Naive thymus-derived CD4-positive, alpha-beta T cell (primary cell): ENCODE data around the gene PAX5. TPM values are rescaled to one million over a fixed set of nuclear protein-coding genes. Genes with fewer than 3 reads are reported as not detected.

Experiments
- ATAC-seq: fragments of 150-1000 bp; cut with Tn5 transposase; 2 replicates; pipeline ENCODE4 v1.10.0; 2021; ENCODE audit warnings: mild to moderate bottlenecking, moderate library complexity
- CTCF ChIA-PET: fragments of 350-600 bp; sonication (Branson Sonifier 250); formaldehyde crosslinking; loops from one replicate; lab custom pipeline; 2021; ENCODE audit warnings: antibody characterized with exemption; lab: Charles Lee
- POLR2A ChIA-PET: fragments of 350-600 bp; sonication (Branson Sonifier 250); formaldehyde crosslinking; loops from one replicate; lab custom pipeline; 2021; ENCODE audit warnings: antibody characterized with exemption, inconsistent platforms; lab: Charles Lee
- DNase-seq, 9 donors: peaks; one replicate each; pipeline versions ENCODE4 v3.0.0 to v3.0.0-alpha.2; 2020 to 2022; ENCODE audit warnings: mixed read lengths in 1 of 9
- H3K27ac ChIP-seq: one replicate; pipeline ENCODE4 v1.7.0; 2013; ENCODE audit warnings: mild to moderate bottlenecking, low read depth, low read length, moderate library complexity
- H3K27me3 ChIP-seq, 2 donors: one replicate each; pipeline ENCODE4 v1.7.0; 2013; ENCODE audit warnings: low read length in 2 of 2, mild to moderate bottlenecking in 2 of 2, moderate library complexity in 2 of 2; ENCODE audit not compliant: control insufficient read depth in 2 of 2, insufficient read depth in 2 of 2
- H3K36me3 ChIP-seq, 3 experiments: 1 replicate in 2 of 3; 2 replicates in 1 of 3; pipeline ENCODE4 v1.7.0; 2013; ENCODE audit warnings: low read length in 3 of 3, mild to moderate bottlenecking in 3 of 3, moderate library complexity in 1 of 3; ENCODE audit not compliant: insufficient read depth in 3 of 3, control insufficient read depth in 2 of 3
- H3K4me1 ChIP-seq, 2 donors: one replicate each; pipeline ENCODE4 v1.7.0; 2013; ENCODE audit warnings: low read length in 2 of 2, mild to moderate bottlenecking in 2 of 2, moderate library complexity in 1 of 2; ENCODE audit not compliant: control insufficient read depth in 2 of 2, insufficient read depth in 2 of 2
- H3K4me3 ChIP-seq: 2 replicates; pipeline ENCODE4 v1.7.0; 2013; ENCODE audit warnings: mild to moderate bottlenecking, low read length
- H3K9me3 ChIP-seq, 3 experiments: 1 replicate in 2 of 3; 2 replicates in 1 of 3; pipeline ENCODE4 v1.7.0; 2013; ENCODE audit warnings: low read length in 3 of 3; ENCODE audit not compliant: control insufficient read depth in 2 of 3
- H3K27ac Mint-ChIP-seq, 9 donors: one replicate each; pipeline ENCODE4 v1.8.0; 2020 to 2022; ENCODE audit warnings: mixed read lengths in 9 of 9, mild to moderate bottlenecking in 8 of 9, moderate library complexity in 5 of 9, inconsistent platforms in 2 of 9
- H3K27me3 Mint-ChIP-seq, 5 donors: one replicate each; pipeline ENCODE4 v1.8.0; 2021 to 2022; ENCODE audit warnings: mixed read lengths in 5 of 5, mild to moderate bottlenecking in 1 of 5
- H3K36me3 Mint-ChIP-seq, 5 donors: one replicate each; pipeline ENCODE4 v1.8.0; 2020 to 2022; ENCODE audit warnings: mixed read lengths in 5 of 5, mild to moderate bottlenecking in 3 of 5, inconsistent platforms in 1 of 5
- H3K4me1 Mint-ChIP-seq, 7 donors: one replicate each; pipeline ENCODE4 v1.8.0; 2020 to 2022; ENCODE audit warnings: mixed read lengths in 7 of 7, mild to moderate bottlenecking in 3 of 7, inconsistent platforms in 1 of 7
- H3K4me3 Mint-ChIP-seq, 10 donors: one replicate each; pipeline ENCODE4 v1.8.0; 2020 to 2022; ENCODE audit warnings: mild to moderate bottlenecking in 10 of 10, mixed read lengths in 10 of 10, moderate library complexity in 6 of 10, inconsistent platforms in 2 of 10
- H3K9me3 Mint-ChIP-seq, 11 donors: one replicate each; pipeline ENCODE4 v1.8.0; 2020 to 2022; ENCODE audit warnings: mixed read lengths in 11 of 11, mild to moderate bottlenecking in 4 of 11, inconsistent platforms in 1 of 11, moderate library complexity in 1 of 11
- intact Hi-C, 2 donors: fragments of 100-400 bp; cut with micrococcal nuclease; formaldehyde crosslinking; loops; one replicate each; pipeline ENCODE4 v1.15.1; 2023
- polyA plus RNA-seq, 2 donors: library from polyadenylated mRNA; unstranded; fragments of 300-500 nt; fragmentation: Illumina TruSeq; gene quantifications; one replicate each; pipeline ENCODE4 v1.2.3, GENCODE V29; 2021
- total RNA-seq, 6 experiments: library from RNA in 5 of 6; stranded (reverse) in 5 of 6; gene quantifications; 1 replicate in 5 of 6; 2 replicates in 1 of 6; pipeline ENCODE4 v1.2.3 and lab custom pipeline; 2021 to 2026

Gene PAX5
- total and polyA plus RNA-seq, 7 experiments from 2014 or later, result 0.10 to 8.0 (median 0.38) TPM; not detected in 1

DNA sequence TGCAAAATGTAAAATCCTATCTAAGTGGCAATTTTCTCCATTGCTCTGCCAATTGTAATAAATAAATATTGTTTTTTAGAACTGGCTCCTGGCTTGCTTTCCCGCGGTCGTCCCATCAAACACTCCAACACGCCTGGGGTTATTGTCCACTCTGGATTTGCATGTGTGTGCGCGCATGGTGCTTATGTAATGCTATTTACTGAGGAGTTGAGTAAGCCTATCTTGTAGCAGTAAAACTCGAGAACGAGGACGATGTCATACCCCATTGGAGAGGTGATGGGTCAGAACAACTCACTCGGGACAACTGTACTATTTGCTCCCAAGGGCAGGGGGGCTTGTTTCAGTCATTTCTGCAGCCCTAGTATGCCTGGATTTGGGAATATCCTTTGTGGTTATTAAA lies 220.9 kb downstream of the PAX5 start:
- Histone ChIP-seq H3K4me1 (no peaks in the 10 kb centered on the region), H3K9me3 (no peaks in the 10 kb centered on the region), H3K36me3 (no peaks in the 10 kb centered on the region), H3K27me3 (no peaks in the 10 kb centered on the region), H3K27ac (no peak overlapping the region), H3K4me3 (no peak overlapping the region)
- Mint-ChIP-seq H3K9me3 (peaks cover 0 to 4% (median 0%) of the 10 kb centered on the region in 11 donors), H3K4me3 (no peak overlapping the region), H3K4me1 (peaks cover 0 to 4% (median 0%) of the 10 kb centered on the region in 7 donors), H3K36me3 (peaks cover 0 to 4% (median 0%) of the 10 kb centered on the region in 5 donors), H3K27me3 (peaks cover 14 to 34% (median 22%) of the 10 kb centered on the region in 5 donors), H3K27ac (no peak overlapping the region)
- ChIA-PET POLR2A (no interaction called here), CTCF (no interaction called here)
- DNase-seq (no peak), ATAC-seq (no peak)
- intact Hi-C loops, result no loop called here

DNA sequence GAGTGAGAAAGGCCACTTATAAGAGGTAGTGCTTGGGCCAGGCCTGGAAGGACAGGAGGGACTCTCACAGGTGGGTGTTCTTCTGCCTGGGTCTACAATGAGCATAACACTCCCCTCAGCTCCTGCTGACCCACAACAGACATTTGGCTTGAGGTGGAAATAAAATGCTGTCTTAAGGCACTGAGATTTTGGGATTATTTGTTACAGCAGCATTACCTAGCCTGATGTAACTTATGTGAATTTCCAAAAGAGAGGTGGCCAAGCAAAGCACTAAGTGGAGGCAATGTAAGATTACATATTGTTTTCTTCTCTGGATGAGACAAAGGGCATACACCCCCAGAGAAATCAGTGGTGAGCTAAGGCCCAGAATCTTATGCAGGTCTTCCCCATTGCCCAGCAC lies 221.5 kb downstream of the PAX5 start:
- no peak for ATAC-seq
- ChIA-PET CTCF (no interaction called here), POLR2A (no interaction called here)

DNA sequence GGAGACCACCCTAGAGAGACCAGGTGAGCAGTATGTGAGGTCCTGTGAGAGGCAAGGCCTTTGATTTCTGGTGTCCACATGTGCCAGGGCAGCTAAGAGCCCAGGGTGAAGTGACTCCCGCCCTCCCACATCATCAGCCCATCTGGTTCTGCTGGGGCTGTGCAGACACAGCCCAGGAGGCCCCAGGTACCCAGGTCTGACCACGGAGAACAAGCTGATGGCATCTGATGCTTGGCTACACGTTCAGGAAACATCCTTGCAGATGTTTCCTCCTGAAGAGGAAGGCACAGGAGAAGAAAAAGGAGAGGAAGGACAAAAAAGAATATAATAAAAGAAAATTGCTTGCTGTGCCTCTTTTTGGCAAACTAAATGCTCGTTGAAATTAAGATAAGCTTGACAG lies 225.8 kb downstream of the PAX5 start:
- Histone ChIP-seq H3K4me3 (no peak overlapping the region), H3K4me1 (no peaks in the 10 kb centered on the region), H3K36me3 (no peaks in the 10 kb centered on the region), H3K9me3 (no peaks in the 10 kb centered on the region), H3K27me3 (no peaks in the 10 kb centered on the region), H3K27ac (no peak overlapping the region)
- ChIA-PET POLR2A (no interaction called here), CTCF (no interaction called here)
- Mint-ChIP-seq H3K27me3 (peaks cover 0 to 24% (median 4%) of the 10 kb centered on the region in 5 donors), H3K27ac (no peak overlapping the region), H3K4me1 (peaks cover 0 to 1% (median 0%) of the 10 kb centered on the region in 7 donors), H3K4me3 (no peak overlapping the region), H3K9me3 (peaks cover 0 to 3% (median 0%) of the 10 kb centered on the region in 11 donors), H3K36me3 (peaks cover 0 to 4% (median 0%) of the 10 kb centered on the region in 5 donors)
- DNase-seq (no peak), ATAC-seq (no peak)
- intact Hi-C loops, result no loop called here

More for the DNA sequence above, 221.5 kb downstream of the PAX5 start:
- H3K9me3 ChIP-seq, result no peaks in the 10 kb centered on the region
- H3K36me3 Mint-ChIP-seq, result peaks cover 0 to 4% (median 0%) of the 10 kb centered on the region in 5 donors
- no peaks in the 10 kb centered on the region for H3K4me1 ChIP-seq
- no peak overlapping the region for H3K27ac Mint-ChIP-seq
- H3K4me3 ChIP-seq, result no peak overlapping the region
- H3K27ac ChIP-seq, result no peak overlapping the region
- no peak for DNase-seq
- peaks cover 10 to 30% (median 20%) of the 10 kb centered on the region in 5 donors for H3K27me3 Mint-ChIP-seq
- no peak overlapping the region for H3K4me3 Mint-ChIP-seq
- peaks cover 0 to 4% (median 0%) of the 10 kb centered on the region in 7 donors for H3K4me1 Mint-ChIP-seq
- intact Hi-C loops, result no loop called here
- H3K36me3 ChIP-seq, result no peaks in the 10 kb centered on the region
- peaks cover 0 to 4% (median 0%) of the 10 kb centered on the region in 11 donors for H3K9me3 Mint-ChIP-seq
- no peaks in the 10 kb centered on the region for H3K27me3 ChIP-seq

DNA sequence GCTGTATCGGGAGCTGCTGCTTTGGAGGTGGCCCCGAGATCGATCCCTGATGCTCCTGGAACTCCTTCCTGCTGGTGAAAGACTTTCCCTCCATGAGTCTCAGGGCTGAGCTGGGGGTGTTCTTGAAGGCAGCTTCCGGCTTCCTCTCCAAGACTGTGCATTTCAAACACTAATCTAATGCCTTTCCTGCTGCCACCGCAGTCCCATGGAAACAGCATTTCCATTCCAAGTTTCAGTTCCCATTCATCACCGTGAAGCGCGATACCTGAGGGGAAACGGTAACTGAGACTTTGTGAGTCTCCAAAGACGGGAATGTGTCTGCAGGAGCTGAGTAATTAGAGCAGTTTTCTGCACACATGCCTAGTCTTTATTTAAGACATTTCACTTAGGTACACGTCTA lies 230.1 kb downstream of the PAX5 start:
- Histone ChIP-seq H3K36me3 (no peaks in the 10 kb centered on the region), H3K4me3 (no peak overlapping the region), H3K4me1 (no peaks in the 10 kb centered on the region), H3K9me3 (no peaks in the 10 kb centered on the region), H3K27me3 (no peaks in the 10 kb centered on the region), H3K27ac (no peak overlapping the region)
- DNase-seq (no peak), ATAC-seq (no peak)
- no peak overlapping the region for H3K4me3 Mint-ChIP-seq
- POLR2A ChIA-PET, result no interaction called here
- no peaks in the 10 kb centered on the region for H3K36me3 Mint-ChIP-seq
- H3K27ac Mint-ChIP-seq, result no peak overlapping the region
- H3K4me1 Mint-ChIP-seq, result peaks cover 0 to 1% (median 0%) of the 10 kb centered on the region in 7 donors
- intact Hi-C loops, result no loop called here
- H3K9me3 Mint-ChIP-seq, result peaks cover 0 to 2% (median 0%) of the 10 kb centered on the region in 11 donors
- H3K27me3 Mint-ChIP-seq, result peaks cover 4 to 29% (median 16%) of the 10 kb centered on the region in 5 donors
- CTCF ChIA-PET, result interaction anchor here (0.6 kb wide), 1 partner anchor 10 kb away, joined by 3 read pairs; no protein-coding TSS in a partner anchor

DNA sequence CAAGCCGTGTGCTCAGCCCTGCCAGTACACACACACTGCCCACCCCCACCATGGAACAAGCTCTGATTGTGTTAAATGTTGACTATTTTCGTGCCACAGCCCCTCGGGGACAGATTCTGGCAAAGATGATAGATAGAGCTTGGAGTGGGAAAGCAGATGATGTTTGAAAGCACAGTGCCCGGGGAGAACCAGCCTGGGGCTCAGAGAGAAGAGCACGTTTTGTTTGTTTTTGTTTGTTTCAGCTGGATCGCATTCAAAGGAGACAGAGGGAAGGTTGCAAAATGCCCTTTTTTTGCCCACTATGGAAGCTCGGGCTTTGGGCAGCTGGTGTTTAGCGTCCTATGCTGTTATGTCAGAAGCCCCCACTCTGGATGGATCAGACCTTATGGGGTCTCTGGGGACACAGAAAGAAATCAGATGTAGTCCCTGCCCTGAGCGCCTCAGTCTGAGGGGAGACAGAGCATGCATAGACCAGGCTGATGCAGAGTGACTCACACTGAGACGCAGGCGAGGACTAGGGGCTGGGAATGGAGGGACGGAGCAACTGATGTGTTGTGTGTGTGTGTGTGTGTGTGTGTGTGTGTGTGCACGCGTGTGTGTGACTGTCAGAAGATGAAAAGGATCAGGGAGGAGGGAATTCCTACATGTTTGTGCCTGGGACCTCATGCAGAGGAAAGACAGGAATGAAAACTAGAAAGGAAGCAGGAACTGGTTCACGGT lies 231.7 kb downstream of the PAX5 start:
- peaks cover 0 to 4% (median 0%) of the 10 kb centered on the region in 11 donors for H3K9me3 Mint-ChIP-seq
- no peaks in the 10 kb centered on the region for H3K9me3 ChIP-seq
- POLR2A ChIA-PET, result no interaction called here
- no peaks in the 10 kb centered on the region for H3K36me3 Mint-ChIP-seq
- peaks cover 6 to 31% (median 16%) of the 10 kb centered on the region in 5 donors for H3K27me3 Mint-ChIP-seq
- DNase-seq (no peak), ATAC-seq (no peak)
- H3K4me1 ChIP-seq, result no peaks in the 10 kb centered on the region
- H3K4me3 Mint-ChIP-seq, result no peak overlapping the region
- H3K27ac Mint-ChIP-seq, result peak overlapping the region in 1 of 9 donors; percentile 6
- no peaks in the 10 kb centered on the region for H3K36me3 ChIP-seq
- H3K27ac ChIP-seq, result no peak overlapping the region
- H3K27me3 ChIP-seq, result no peaks in the 10 kb centered on the region
- intact Hi-C loops, result no loop called here
- no peak overlapping the region for H3K4me3 ChIP-seq
- no peaks in the 10 kb centered on the region for H3K4me1 Mint-ChIP-seq
- CTCF ChIA-PET, result no interaction called here

DNA sequence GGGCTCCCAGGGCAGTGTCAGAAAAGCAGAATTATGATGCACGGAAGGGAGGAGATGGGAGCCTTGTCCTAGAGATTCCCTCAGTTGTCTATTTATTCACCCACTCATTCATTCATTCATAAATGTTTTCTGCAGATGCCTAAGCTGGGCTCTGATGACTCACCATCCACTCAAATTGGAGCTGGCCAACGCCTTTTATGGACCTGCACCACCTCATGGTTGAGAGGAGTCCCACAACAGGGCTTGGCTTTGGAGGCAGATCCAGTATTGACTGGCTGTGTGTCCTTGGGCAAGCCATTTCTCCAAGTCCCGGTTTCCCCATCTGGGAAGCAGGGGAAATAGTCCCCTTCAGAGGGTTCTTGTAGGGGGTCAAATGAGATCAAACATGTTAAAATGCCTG lies 233.6 kb downstream of the PAX5 start:
- H3K27ac ChIP-seq, result no peak overlapping the region

More for the DNA sequence above, 233.6 kb downstream of the PAX5 start:
- Histone ChIP-seq H3K27me3 (no peaks in the 10 kb centered on the region), H3K4me1 (no peaks in the 10 kb centered on the region), H3K9me3 (no peaks in the 10 kb centered on the region), H3K4me3 (no peak overlapping the region), H3K36me3 (no peaks in the 10 kb centered on the region)
- H3K4me3 Mint-ChIP-seq, result no peak overlapping the region
- DNase-seq (no peak), ATAC-seq (no peak)
- no peaks in the 10 kb centered on the region for H3K4me1 Mint-ChIP-seq
- H3K27ac Mint-ChIP-seq, result no peak overlapping the region
- CTCF ChIA-PET, result no interaction called here
- H3K36me3 Mint-ChIP-seq, result peaks cover 0 to 4% (median 0%) of the 10 kb centered on the region in 5 donors
- H3K9me3 Mint-ChIP-seq, result peaks cover 0 to 4% (median 0%) of the 10 kb centered on the region in 11 donors
- POLR2A ChIA-PET, result no interaction called here
- H3K27me3 Mint-ChIP-seq, result peaks cover 5 to 31% (median 16%) of the 10 kb centered on the region in 5 donors
- intact Hi-C loops, result no loop called here
